AG10803 (cell line): ENCODE data around the gene SCAMP4.

Experiments used
- DNase-seq: peaks from one replicate; pipeline ENCODE4 v3.0.0; 2010; ENCODE audit warnings: low read depth
- H3K4me3 ChIP-seq: 2 replicates; pipeline ENCODE4 v1.5.1; 2011; ENCODE audit warnings: mild to moderate bottlenecking, low read length, control low read depth
- TF ChIP-seq, protein P1 (sequence below): conservative IDR thresholded peaks from 2 replicates; pipeline ENCODE4 v1.5.1; 2011; ENCODE audit warnings: mild to moderate bottlenecking, low read length, control low read depth, inconsistent platforms

The SCAMP4 gene

DNA sequence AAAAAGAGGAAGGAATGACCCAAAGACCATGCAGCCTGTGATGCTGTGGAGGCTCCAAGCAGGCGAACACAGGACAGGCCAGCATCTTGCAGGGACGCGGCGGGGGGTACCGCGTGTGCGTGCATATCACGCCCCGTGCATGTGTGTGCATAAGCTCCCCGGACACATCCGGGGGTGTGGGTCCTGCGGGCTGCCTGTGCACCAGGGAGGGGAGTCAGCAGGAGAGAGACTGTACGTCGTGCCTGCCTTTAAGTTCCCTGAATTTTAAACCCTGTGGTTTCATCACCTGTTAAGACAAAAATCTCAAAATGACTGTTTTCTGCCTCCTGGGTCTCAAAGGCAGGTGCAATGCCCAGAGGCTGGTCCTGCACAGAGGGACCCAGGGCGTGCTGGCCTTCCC, 16.6 kb downstream of the SCAMP4 start:
- TF ChIP-seq, protein P1, sequence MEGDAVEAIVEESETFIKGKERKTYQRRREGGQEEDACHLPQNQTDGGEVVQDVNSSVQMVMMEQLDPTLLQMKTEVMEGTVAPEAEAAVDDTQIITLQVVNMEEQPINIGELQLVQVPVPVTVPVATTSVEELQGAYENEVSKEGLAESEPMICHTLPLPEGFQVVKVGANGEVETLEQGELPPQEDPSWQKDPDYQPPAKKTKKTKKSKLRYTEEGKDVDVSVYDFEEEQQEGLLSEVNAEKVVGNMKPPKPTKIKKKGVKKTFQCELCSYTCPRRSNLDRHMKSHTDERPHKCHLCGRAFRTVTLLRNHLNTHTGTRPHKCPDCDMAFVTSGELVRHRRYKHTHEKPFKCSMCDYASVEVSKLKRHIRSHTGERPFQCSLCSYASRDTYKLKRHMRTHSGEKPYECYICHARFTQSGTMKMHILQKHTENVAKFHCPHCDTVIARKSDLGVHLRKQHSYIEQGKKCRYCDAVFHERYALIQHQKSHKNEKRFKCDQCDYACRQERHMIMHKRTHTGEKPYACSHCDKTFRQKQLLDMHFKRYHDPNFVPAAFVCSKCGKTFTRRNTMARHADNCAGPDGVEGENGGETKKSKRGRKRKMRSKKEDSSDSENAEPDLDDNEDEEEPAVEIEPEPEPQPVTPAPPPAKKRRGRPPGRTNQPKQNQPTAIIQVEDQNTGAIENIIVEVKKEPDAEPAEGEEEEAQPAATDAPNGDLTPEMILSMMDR: no peak

DNA sequence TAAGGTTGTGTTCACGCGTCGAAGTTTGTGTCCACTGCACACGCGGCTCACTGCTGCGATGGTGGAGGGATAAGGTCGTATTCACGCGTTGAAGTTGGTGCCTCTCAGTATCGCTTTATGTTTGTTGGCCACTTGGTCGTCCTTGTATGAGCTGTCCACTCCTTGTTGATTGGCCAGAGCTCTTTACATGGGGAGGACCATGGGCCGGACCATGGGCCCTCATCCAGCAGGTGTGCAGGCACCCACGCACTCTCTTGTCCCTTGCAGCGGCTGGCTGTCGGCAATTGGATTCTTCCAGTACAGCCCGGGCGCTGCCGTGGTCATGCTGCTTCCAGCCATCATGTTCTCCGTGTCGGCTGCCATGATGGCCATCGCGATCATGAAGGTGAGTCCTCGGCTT, 17.6 kb downstream of the SCAMP4 start:
- TF ChIP-seq, protein P1: no peak
- no peak for DNase-seq
- H3K4me3 ChIP-seq: no peak overlapping the region

More for the DNA sequence above, 16.6 kb downstream of the SCAMP4 start:
- H3K4me3 ChIP-seq: no peak overlapping the region
- DNase-seq: no peak

DNA sequence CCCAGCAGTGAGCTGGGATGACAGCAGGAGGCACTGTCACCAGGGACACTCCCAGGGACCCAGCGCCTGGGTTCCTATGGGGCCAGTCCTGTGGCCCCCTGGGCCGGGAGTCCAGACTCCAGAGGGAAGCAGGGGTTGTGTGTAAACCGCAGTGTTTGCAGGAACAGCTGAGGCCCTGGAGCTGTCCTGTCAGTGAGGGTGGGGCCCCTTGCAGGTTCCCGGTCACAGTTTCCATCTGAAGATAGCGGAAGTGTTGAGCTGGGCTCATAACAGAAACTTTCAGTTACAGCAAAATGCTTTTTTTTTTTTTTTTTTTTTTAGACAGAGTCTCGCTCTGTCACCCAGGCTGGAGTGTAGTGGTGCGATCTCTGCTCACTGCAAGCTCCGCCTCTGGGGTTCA, 18.1 kb downstream of the SCAMP4 start:
- H3K4me3 ChIP-seq: no peak overlapping the region
- TF ChIP-seq, protein P1: no peak
- no peak for DNase-seq

DNA sequence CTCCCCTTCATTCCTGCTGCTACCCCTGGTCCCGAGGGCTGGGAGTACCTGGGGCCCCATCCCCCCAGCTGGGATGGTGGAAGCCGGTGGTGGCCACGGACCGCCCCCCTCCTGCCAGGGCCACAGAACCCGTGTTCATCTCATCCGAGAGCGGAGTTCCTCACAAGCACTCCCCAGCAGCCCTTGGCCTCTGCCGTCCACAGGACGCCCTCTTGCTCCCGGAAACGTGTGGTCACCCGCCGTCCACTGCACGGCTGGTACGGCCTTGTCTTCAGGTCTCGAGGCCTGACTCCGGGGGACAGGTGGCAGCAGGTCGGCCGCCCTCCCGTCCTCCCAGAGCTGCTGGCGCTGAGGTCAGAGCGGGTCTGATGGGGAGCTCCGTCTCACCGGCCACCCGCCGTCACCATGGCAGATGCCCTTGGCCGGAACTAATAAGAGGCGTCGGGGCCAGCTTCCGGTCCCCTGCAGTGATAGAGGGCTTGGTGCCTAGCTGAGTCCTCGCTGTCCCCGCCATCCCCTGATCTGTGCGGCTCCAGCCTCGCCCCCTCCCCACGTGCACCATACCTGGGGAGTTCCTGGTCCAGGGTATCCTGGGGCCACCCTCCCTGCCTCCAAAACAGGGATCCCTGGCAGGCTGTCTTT, 19.2 kb downstream of the SCAMP4 start:
- DNase-seq: no peak
- TF ChIP-seq, protein P1: no peak
- H3K4me3 ChIP-seq: no peak overlapping the region

DNA sequence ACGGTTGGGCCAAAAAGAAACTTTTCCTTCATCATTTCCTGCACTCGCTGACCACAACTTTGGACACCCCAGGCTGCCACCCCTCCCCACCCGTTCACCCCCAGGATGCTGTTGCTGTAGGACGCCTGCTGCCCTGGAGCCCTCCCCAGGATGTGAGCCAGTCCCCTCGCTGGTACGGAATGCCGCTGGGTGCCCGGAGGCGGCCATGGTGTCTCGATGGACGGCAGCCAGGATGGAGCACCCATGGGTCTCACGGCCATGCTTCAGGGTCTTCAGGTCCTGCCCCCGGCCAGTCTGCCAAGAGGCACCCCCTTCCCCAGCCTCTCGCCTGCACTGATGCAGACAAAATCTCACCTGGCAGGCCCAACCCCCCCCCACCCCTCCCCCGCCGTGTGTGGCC, 20.3 kb downstream of the SCAMP4 start:
- TF ChIP-seq, protein P1: no peak
- H3K4me3 ChIP-seq: no peak overlapping the region
- no peak for DNase-seq

DNA sequence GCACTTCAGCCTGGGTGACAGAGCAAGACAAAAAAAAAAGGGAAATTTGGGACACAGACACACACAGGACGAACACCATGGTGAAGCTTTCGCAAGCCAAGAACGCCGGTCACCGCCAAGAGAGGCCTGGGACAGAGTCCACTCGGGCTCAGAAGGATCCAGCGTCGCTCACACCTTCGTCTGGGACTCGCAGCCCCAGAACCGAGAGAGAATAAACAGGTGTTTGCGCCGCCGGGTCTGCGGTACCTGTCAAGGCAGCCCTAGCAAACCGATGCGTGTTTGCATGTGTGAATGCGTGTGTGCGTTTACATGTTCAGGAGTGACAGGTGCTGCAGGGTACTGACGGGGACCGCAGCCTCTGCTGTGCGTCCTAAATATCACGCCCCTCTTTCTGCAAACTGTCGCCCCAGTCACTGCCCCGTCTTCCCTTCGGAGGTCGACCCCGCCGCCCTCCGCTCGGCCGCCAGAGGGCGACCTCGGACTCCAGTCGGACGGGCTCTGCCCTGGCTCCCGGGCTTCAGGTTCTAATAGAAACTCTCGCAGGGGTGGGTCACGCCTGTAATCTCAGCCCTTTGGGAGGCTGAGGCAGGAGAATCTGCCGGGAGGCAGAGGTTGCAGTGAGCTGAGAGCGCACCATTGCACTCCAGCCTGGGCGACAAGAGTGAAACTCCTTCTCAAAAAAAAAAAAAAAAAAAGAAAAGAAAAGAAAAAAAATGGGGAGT, 24.0 kb downstream of the SCAMP4 start:
- peak; percentile 60 for DNase-seq
- TF ChIP-seq, protein P1: peak; percentile 73
- H3K4me3 ChIP-seq: peak overlapping the region; percentile 51

DNA sequence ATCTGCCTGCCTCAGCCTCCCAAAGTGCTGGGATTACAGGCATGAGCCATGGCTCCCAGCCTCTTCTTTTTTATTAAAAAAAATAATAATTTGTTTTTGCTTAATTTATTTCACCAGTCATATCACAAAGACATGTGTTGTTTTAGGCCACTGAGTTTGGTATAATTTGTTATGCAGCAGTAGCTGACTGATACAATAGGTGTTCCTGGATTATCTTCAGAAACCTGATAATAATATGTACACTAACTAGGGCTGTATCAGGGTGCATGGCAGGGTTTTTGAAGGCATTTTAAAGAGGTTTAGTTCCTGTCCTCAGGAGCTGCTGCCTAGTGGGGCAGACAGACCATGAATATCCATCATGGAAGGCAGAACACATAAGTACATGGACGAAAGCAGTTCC, 26.2 kb downstream of the SCAMP4 start:
- TF ChIP-seq, protein P1: no peak
- DNase-seq: no peak
- no peak overlapping the region for H3K4me3 ChIP-seq
